CD4-positive, alpha-beta T cell treated with Interleukin-12 subunit alpha and Interleukin-12 subunit beta, for 1 hour (primary cell): ENCODE results near the gene AGO3.
"Not testable (repeated sequence)": the region's sequence is repeated elsewhere in the genome, so short reads cannot be mapped to it uniquely, and the experiment has no call there.

Source experiments
- DNase-seq: peaks from one replicate; pipeline ENCODE4 v3.0.0-alpha.2; 2020

The AGO3 gene

DNA sequence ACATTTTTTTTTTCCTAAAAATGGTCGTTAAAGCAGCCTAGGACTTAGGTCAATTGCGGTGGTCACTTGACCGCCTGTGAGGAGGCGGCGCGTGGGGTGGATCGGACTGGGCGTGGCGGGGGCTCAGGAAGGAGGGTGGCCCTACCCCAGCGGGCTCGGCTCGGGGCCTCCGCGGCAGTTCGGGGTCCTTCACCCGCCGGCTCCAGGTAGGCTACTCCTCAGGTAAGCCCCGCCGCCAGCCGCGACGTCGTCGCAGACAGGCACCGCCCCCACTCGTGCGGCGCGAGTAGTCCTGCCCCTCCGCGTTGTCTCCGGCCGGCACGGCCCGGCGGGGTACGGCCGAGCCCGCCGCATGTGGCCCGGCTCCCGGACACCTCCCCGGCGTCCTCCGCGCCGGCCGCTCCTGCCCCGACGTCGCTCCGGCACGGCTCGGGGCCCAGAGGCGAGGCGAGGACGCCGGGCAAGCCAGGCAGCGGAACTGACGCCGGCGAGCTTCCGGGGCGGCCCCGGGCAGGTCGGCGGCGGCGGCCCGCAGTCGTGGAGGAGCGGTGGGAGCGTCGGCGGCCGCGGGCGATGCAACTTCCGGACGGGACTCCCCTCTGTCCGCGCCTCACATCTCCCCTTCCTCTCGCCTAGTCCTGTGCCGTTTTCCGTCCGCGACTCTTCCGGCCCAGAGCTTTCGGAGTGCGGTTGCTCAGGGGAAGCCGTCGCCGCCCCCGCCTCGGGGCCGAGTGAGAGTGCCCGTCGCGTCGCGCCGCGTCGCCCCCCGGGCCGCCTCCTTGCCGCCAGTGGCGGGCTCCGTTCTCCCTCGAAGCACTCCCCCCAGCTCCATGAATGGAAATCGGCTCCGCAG is at the start of gene AGO3:
TSS of gene AGO3 (plus strand) at position 513 of the 853 bp plus-strand sequence. CDS start at position 835, 322 bp downstream.
- peak; percentile 92 for DNase-seq

DNA sequence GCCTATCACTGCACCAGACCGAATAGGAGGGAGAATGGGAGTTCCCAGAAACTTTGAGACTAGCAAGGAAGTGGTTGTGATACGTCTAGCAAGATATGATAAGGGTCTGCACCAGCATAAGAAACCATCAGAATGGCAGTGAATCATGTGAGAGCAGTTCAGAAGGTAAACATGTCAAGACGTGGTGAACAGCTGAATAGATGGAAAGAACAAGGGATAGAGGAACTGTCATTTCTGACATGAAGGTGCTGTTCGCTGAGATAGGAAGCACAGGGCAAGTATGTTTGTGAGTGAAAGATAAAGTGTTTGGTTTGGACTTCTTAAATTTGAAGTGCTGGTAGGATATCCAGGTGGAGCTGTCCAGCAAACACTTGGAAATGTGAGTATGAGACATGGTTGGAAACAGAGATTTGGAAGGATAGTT is 49.0 kb upstream of the AGO3 start:
- no peak for DNase-seq

DNA sequence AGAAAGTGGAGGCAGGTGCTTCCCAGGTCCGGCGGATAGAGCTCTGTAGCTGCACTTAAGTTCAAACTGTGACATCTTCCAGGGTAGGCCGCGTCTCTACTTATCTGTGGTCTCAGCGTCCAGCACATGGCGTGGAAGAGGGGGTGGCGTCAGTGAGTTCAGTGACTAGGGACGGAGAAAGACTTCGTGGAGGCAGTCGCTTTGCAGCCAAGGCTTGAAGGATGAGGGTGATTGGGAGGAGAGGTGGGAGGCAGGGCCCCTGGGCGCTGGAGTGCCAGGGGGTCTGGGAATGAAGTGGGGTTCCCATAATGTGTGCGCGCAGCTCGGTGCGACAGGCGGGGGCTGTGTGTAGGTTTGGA is 48.3 kb upstream of the AGO3 start:
- no peak for DNase-seq

DNA sequence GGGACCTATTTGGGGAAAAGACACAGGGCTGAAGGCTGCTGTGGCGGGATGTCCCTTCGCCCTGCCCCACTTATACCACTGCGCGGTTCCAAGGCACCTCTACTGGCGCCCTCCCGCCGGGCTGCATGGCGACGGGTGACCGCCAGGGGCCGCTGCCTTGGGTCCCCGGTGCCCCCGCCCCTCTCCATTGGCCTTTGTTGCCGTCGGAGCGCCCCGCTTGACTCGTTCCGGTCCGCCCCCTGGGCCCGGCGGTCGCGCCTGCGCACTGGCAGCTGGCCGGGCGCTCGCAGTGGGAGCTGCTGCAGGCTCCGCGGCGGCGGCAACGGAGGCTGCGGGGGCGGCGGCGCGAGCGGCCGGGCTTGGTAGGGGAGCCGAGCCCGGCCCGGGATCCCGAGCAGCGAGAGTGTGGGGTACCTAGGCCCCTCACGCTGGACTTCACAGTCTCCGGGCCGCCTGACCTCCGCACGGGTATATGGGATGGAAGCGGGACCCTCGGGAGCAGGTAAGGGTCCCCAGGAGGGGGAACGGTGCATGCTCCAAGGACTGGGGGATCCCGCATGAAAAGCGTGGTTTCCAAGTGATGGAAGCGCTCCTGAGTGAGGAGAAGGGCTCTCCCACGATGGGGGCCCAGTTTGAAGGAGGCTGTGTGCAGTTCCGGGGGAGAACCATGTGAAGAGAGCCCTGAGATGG is 47.8 kb upstream of the AGO3 start, which contains the start of gene AGO1:
TSS of gene AGO1 (plus strand) at position 265 of the 690 bp plus-strand sequence. CDS start at position 478, 213 bp downstream.
- DNase-seq = peak; percentile 97

DNA sequence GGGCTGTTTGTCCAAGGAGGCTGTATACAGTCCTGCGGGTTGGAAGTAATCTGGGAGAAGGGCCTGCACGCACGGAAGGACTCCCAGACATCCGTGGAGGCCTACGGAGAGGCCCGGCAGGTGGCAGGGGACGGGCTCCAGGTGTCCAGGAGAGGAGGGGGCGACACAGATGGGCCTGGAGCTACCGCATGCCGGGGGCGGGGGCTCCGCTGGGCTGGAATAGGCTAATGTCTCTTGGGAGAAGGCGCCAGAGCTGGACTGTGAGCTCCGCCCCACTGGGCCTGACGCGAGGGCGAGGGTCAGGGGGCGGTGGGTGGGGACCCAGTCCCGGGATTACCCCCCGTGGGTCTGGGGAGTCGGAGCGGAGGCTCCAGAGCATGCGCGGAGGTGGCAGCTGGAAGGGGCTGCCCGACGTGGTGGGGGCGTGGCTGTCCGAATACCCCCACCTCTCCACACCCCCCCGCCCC is 47.2 kb upstream of the AGO3 start:
- DNase-seq = peak; percentile 64

DNA sequence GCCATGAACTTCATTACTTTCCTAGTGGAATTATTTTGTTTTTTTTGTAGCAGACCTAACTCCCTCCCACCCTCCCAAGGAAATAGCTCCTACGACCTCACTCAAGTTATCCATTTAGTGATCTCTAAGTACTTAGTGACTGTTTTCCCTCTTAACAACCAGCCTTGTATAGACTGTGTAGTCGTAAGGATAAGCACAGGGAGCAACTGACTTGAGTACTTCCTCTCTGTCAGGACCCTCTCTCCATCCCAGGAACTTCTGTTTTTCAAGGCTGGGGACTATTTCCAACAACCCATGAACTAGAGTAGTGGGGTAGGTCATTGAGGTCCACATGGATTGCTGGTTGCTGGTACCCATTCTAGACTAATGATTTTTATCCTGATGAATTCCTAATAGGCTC is 46.0 kb upstream of the AGO3 start:
- no peak for DNase-seq

DNA sequence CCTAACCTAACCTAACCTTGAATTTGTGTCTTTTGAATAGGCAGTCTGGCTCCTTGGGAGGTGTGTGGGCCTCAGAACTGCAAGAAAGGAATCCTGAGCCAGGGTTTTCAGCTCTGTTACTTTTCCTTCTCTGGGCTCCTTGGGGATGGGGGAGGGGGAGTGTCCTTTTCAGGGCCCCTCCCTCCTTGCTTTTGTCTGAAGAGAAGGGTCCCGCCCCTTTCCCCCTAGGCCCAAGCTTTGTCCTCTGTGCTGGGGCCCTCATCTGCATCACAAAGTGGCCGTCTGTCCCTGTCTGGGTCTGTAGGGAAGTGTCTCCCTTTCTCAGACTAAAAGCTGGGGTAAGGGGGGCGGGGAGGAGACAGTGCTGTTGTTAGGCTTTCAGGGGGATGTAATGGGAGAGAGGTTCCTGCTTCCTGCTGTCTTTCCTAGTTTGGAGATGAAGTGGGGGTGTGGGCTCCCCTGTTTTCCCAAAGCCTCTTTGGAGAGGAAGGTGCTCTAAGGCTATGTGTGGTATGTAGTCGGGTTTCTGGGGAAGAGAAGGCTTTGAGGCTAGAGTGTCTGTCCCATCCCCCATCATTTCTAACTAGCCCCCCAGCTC is 44.8 kb upstream of the AGO3 start:
- no peak for DNase-seq

DNA sequence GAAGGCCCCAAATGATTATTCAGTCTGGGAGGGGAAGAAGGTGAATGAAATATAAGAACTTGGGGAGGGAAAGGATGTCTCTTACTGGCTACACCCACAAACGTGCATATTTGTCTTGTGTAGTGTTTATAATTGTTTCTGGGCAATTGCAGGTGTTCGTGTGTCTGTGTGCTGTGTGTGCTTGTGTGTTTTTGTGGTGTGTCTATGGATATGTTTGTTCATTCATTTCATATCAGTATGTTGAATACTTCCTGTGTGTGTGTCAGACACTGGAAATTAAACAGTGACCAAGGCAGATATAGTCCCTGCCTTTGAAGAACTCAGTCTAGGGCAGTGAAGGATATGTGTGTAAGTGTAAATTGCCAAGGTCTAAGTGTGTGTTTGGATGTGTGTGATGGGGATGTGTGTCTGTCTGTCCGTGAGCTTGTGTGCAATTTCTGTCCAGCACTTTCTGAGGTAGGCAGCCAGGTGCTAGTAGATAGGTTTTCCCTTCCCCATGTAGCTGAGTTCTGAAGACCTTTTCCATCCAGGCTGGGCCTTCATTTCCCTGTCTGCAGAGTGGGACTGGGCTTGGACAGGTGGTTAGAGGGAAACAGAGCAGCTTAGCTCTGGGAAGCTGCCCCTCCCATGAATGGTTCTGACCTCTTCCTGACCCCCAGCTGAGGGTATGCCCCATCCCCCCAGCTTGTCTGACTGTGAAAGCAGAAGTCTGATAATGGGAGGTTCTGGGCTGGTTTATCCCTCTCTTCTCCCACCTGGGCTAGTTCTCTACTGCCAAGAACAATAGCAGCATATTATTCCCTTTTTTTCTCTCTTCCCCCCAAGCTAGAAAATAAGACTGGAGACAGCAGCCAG is 44.1 kb upstream of the AGO3 start:
- DNase-seq = no peak

DNA sequence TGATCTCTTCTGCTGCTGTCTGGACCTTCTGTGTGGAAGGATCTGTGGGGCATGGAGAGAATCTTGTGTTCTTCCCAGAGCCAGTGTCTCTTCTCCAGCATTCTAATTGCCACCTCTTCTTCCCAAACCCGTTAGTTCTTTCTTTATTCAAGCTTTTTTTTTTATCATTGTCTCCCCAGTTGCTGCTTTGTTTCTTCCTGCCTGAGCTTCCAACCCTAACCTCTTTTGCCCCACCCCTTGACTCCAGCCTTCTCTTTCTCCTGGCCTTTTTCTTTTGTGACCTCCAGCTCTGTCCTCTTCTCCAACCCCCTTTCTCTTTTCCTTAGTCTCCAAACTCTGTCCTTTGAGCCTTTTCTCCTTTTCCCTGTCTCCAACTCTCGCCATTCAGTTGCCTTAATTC is 43.4 kb upstream of the AGO3 start:
- no peak for DNase-seq

DNA sequence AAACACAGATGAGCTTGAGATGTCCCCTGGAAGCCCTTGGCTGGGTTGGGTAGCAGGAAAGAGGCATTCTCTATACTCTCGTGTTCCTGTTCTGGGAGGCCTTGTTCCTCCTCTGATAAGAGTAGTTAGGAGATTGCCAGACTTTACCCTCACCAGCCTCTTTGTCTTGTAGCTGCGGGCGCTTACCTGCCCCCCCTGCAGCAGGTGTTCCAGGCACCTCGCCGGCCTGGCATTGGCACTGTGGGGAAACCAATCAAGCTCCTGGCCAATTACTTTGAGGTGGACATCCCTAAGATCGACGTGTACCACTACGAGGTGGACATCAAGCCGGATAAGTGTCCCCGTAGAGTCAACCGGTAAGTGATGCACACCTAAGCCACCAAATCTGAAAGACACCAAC is 42.6 kb upstream of the AGO3 start:
- no peak for DNase-seq

DNA sequence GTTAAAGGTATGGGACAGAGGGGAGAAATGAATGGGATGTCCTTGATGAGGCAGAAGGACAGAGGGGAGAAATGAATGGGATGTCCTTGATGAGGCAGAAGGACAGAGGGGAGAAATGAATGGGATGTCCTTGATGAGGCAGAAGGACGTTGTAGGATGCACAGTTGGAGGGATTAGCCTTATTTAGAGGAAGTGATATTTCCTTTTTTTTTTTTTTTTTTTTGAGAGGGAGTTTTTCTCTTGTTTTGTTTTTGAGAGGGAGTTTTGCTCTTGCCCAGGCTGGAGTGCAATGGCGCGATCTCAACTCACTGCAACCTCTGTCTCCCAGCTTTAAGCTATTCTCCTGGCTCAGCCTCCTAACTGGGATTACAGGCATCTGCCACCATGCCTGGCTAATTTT is 41.9 kb upstream of the AGO3 start:
- DNase-seq = not testable (repeated sequence)

DNA sequence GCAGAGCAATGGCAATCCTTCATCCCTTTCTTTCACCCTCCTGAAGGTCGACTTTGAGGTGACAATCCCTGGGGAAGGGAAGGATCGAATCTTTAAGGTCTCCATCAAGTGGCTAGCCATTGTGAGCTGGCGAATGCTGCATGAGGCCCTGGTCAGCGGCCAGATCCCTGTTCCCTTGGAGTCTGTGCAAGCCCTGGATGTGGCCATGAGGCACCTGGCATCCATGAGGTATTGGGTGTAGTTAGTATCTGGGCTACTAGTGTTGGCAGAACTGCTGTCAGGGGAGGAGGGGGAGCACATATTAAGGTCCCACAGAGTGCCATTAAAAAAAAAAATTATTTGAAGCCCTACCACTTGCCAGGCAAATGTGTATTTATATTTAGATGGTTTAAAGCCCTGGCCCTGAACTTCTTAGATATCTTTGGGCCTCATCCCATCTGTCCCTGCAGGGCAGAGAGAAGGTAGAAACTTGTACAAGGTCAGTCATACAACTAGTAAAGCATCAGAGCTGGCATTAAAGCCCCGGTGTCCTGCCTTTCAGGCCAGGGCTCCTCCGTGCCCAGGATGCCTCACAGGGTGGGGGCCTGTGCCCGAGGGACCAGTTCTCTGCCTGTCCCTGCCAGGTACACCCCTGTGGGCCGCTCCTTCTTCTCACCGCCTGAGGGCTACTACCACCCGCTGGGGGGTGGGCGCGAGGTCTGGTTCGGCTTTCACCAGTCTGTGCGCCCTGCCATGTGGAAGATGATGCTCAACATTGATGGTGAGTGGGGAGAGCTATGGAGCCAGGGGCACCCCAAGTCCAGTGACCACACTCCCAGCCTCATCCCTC is 37.6 kb upstream of the AGO3 start:
- DNase-seq = no peak

DNA sequence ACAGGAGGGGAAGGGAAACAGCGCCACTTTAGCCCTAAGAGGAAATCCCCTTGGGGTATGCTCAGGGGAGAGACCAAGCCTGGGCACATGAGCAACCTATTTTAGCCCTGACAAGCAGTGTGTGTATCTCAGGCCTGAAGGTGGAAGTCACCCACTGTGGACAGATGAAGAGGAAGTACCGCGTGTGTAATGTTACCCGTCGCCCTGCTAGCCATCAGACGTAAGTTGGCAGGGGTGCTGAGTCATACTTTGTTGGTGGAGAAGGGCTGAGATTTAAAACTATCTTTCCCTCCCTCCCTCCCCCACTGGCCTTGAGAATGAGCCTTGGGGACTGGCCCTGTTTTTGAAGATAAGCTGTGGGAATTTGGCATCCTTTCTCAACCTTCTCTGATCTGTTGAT is 36.7 kb upstream of the AGO3 start:
- peak; percentile 11 for DNase-seq

DNA sequence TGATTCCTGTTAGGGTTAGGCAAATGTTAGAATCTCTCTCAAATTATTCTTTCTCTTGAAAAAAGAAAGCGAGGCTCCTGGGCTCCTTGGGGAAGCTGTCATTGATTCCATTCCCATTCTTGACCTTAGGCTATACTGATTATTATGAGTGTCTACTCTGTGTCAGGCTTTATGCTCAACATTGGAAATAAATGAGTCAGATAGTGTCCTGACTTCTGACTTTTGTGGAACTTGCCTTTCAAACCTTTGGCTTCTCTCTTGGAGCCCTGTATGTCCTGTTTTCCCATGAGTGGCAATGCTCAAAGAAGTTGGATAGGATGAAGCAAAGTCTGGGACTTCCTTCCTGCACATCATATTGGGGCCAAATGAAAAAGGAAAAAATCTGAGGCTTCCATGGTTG is 36.2 kb upstream of the AGO3 start:
- DNase-seq = no peak

DNA sequence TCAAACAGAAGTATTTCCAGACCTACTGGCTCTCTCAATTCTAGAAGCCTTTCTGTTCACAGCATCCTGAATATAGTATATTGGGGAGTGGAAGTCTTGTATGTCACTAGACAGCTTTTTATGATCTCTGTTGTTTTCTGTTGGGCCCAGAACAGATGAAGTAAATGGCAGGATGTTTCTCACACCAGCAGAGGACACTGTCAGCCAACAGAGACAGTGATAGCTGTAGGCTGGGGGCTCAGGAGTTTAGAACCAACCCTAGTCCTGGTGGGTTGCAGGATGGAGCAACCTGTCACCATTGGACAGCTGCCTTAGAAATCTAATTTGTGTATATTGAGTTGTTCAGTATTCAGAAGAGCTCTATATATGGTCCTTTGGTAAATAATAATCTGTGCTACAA is 31.0 kb upstream of the AGO3 start:
- DNase-seq = no peak

DNA sequence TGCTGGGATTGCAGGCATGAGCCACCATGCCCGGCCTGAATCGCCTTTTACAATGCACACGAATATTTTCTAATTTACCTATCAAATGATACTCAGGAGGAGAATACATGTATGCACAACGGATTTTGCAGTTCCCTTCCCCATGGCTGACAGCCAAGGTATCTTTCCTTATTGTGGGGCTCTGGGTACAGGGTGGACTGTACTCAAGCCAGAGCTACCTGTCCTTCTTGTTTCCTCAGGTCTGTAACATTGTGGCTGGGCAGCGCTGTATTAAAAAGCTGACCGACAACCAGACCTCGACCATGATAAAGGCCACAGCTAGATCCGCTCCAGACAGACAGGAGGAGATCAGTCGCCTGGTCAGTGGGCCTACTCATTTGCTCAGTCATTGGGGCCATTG is 29.7 kb upstream of the AGO3 start:
- DNase-seq = no peak

DNA sequence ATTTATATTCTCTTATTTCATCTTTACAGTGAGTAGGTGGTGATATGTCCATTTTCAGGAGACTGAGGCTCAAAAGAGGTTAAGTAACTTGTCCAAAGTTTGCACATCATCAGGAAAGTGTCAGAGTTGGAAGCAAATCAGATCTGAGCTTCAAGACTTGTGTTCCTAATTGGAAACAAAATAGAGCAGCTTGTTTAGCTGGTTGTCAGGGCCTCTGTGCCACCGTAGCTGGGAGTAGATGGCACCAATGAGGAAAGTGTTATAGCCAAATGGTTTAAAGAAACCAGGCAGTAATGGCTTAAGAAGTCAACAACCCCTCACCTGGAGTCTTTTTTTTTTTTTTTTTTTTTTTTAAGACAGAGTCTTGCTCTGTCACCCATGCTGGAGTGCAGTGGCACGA is 28.2 kb upstream of the AGO3 start:
- no peak for DNase-seq

DNA sequence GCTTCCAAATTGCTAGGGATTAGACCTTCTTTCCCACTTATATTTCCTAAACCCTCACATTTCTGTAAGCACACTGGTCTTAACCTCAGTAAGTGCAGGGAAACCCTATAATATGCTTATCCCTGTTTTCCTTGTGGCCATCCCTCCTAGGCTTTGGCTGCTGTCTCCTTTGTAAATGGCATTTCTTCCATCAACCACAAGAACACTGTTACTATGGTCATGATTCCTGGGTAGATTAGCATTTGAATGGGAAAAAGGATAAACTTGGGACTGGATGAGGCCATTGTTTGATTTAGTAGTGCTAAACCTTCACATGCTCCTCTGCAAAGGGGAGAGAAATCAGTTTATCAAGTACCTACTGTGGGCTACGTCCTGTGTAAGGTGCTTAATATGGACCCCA is 16.2 kb upstream of the AGO3 start:
- DNase-seq = no peak

DNA sequence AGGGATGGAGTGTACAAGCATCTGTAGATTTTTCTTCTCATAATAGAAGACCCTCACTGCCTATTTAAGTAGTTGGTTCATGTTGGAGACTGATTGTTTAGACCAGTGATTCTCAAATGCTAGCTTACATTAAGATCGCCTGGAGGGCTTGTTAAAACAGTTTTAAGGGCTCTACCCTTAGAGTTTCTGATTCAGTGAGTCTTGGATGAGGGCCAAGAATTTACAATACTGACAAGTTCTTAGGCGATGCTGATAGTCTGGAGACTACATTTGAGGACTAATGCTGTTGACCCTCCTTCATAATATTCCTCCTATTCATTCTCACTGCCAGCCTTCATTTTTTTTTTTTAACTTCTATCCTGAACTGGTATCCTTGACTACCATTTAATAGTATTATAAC is 15.2 kb upstream of the AGO3 start:
- no peak for DNase-seq

DNA sequence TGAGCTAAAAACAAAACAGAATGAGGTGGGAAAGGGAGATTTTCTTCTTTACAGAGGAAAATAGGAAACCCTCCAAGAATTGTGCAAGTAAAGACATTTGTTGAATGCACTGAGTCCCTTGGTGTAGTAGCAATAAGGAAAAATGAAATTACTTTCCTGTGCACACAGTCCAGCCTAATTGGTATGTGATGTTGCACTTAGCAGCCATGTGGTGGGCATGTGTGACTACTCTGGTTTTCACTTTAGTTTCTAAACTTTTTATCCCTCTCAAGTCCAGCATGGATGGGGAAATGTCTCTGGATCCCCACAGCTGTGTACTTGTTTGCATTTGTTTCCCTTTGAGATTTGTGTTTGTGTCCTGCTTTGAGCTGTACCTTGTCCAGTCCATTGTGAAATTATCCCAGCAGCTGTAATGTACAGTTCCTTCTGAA is 7.1 kb upstream of the AGO3 start:
- no peak for DNase-seq

DNA sequence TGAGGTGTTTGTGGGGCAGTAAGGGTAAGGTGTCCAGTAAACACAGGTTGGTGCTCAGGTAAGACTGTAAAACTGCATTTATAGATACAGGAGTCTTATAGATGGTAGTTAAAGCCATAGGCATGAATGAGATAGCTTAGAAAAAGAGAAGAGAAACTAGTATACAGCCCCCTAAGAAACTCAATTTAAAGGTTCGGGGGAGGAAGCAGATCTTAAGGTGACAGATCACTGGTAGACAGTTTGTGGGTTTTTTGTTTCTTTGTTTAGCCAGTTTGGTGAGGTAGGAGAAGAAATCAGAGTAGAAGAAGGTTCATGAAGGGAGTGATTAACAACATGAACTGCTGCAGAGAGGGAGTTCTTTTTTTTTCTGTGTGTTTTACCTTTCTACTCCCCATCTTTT is 6.1 kb upstream of the AGO3 start:
- DNase-seq = no peak

DNA sequence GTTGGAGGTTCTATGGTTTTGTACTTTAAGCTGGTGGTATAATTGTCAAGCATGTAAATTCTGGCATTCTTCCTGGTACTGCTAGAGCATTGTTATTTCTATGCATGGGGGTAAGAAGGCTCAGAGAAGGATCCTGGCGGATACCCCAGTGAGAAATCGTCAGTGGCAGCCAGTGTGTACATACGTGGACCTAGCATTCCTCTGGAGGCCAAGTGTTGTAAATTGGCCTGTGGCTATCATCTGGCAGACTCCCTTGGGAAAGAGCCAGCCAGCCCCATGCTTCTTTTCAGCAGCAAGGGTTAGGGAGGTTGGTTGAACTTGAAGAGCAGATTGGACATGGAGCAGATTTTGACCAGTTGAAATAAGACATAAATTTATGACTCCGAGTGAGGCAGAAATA is 5.2 kb upstream of the AGO3 start:
- no peak for DNase-seq
